ENCODE results near the gene DOCK8.

The DOCK8 gene

DNA sequence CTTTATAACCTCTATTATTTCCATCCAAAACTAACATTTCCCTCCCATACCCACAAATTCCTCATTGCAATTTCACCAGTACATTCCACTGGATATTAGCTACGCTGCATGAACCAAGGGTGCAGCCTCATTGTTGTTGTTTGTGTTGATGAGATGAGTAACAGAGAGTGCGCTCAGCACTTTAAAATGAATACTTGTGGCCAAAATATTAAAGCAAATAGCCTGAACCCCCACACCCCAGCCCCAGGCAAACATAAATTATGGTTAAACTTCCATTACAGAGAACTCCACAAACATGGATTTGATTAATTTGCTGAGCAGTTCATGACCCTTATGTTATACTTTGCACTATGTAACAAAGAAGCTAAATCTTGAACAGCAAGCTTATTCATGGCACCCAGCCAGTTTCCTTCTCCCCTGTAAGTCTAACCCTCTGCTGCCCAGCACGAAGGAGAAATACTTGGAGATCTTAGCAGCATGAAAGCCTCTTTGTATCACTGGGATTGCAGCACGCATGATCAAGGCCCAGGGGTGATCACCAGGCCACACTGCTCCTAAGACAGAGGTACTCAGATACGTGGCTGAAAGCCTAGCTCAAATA lies 205.0 kb downstream of the DOCK8 start:
- no peak for DNase-seq (ENCODE audit: low spot score)

DNA sequence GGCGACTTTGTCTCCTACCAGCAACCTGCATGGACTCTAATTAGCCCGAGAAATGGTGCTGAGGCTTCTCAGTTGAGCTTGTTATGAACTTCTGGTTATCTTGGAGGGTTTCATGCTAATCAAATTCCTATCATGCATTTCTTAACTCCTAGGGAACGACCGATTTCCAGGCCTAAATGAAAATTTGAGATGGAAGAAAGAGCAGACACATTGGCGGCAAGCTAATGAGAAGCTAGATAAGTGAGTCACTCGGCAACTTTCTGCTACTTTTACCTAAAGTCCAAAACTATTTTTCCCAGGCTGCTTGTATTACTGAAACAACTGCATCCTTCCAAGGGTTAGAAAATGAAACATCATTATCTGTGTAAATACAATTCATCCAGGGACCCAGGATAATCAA lies 207.2 kb downstream of the DOCK8 start:
- DNase-seq (ENCODE audit: low spot score), result no peak

DNA sequence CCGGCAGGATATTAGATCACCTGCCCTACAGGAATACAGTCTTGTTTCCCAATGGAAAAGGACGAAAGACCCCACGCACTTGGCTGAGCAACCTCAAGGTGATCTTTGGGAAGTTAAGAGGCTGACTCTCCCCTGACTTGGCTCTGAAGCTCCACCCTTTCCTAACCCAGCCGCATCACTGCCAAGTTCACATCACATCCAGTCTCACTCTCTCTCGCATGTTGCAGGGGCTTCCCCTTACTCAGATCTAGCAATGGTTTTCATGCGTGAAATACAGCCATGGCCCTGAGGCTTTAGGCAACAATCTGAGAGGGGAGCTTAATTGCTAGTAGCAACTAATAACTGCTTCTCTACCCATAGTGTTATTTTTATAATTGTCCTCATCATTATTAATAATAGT lies 211.6 kb downstream of the DOCK8 start:
- no peak for DNase-seq (ENCODE audit: low spot score)

DNA sequence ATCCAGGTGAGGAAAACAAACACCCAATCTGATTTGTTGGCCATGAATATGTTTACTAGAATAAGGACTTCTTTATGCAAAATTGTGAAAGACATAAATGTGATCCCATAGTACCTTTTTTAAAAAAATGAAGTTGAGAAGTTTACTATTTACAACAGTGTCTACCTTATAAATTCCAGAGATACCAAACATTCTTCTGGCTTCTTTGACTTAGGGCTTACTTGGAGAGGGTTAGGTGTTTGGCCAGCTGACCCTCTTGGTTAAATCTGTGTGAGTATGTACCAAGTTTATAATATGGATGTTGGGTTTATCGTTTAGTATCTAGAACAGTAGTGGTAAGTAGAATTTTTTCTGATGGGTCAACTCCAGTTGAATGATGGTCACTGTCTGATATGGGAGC lies 212.3 kb downstream of the DOCK8 start:
- DNase-seq (ENCODE audit: low spot score), result no peak

DNA sequence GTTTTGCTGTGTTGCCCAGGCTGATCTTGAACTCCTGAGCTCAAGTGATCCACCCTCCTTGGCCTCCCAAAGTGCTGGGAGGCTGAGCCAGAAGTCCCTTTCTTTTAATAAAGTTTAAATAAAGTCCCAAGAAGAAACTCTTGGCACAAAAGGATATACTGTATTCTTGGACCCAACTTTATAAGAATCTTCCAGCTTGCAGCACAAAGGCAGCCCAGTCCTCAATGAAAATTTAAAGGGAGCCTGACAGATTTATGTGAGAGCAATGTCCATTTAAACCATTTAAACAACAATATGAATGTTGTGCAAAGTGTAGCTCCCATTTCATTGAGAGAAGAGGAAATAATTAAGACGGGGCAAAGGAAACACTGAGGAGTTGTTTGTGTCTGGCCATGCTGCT lies 217.0 kb downstream of the DOCK8 start:
- DNase-seq (ENCODE audit: low spot score), result no peak

DNA sequence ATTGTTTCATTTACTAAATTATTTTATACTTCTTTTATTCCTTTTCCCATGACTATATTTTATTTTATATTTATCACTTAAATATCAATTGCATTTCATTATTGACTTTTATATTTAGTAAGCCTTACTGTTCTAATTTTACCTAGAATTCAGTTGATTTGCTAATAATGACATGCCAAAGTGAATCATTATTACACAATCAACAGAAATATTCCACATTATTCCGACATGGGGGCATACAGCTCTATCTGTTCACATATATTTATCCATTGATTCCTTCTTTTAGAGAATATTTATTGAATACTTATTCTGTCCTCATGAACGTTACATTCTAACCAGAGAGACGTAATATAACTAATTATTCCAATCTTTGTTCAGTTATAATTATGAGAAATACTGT lies 221.8 kb downstream of the DOCK8 start:
- no peak for DNase-seq (ENCODE audit: low spot score)

DNA sequence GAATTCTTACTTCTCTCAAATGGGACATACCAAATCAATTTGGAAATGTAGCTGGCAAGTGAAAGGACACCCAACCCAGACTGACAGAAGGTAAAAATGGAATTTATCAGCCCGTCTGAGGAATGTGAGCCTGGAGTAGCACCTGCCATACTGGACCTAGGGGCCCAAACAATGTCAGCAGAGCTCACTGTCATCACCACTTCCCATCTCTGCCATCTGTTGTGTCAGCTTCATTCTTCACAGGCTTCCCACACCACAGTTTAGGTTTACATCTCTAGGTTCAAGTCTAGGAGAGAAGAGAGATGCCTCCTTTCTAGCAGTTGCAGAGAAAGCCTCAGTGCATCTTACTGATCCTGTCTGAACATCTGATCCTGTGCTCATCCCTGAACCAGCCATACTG lies 222.4 kb downstream of the DOCK8 start:
- DNase-seq (ENCODE audit: low spot score), result no peak

DNA sequence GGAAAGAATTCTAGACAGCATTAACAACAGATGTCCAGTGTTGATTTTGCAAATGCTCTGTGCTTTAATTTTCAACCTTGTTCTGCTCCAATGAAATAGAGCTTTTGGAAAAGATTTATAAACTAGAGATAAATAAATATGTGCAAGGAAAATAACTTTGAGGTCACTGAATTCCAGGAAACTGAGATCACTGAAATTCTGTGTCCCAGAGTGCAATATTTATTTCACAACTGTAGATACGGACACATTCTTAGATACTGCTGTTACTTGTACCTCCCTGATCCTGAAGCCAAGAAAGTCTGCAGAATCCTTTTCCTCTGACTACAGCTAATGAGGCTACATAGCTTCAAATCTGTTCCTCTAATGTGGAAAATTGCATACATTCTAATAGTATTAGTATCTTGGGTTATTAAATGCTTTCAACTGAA lies 222.9 kb downstream of the DOCK8 start:
- DNase-seq (ENCODE audit: low spot score), result no peak

DNA sequence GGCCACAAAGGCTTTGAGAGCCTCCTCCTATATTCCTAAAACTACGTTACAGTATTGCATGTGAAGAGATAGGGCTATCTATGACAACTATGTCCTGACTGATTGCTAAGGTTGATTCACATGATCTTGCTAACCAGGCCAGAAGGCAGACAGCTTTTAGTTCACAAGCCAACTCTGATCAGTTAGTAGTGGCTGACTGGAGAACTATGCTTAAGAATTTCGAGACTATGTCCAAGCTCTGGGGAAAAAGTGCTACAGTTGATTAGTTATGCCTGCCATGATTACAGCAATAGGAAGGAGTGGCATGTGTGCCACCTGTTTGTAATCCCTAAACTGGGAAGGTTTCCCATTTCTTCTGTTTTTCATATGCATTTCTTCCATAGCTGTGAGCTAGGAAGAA lies 223.4 kb downstream of the DOCK8 start:
- DNase-seq (ENCODE audit: low spot score), result no peak

DNA sequence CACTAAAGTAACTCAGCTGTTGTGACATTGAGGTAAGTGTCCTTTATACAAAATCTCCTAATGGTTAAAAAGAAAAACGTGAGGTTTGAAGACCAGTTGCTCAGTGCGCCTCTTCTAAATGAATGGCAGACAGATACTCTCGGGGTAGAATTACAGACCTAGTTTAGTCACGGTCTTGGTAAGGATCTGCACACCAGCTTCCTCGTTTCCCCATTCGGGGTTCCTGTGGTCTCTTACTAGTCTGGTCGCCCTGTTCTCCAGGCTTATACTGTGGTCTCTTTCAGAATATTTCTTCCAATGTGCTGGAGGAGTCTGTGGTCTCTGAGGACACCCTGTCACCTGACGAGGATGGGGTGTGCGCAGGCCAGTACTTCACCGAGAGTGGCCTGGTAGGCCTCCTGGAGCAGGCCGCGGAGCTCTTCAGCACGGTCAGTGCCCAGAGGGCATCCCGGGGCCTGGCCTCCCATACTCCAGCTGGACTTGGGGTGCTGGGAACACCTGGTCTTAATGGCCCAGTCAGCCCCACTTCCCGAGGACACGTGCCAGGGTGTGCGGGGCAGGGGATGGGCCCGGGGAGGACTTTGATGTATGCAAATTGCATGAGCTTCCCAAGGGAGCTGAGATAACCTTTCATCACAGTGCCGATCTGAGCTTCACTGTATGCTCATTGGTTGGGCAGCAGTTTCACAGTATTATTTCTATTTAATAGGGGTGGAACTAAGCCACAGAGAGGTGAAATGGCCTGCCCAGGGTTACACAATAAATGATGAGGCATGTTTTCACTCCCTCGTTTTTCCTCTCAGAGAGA lies 224.5 kb downstream of the DOCK8 start:
- no peak for DNase-seq (ENCODE audit: low spot score)

DNA sequence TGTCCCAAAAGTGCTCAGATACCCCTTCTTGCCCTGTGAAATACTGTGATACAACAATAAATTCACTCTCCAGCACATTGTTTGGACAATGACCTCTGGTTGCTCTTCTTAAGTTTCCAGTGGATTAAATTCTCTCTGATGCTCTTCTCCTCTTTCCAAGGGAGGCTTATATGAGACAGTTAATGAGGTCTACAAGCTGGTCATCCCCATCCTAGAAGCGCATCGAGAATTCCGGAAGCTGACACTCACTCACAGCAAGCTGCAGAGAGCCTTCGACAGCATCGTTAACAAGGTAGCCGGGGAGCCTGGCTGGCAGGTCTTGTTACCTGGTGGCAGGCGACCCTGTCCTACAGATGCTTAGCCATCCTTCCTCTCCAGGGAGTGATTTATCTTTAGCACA lies 226.5 kb downstream of the DOCK8 start:
- DNase-seq (ENCODE audit: low spot score), result no peak

DNA sequence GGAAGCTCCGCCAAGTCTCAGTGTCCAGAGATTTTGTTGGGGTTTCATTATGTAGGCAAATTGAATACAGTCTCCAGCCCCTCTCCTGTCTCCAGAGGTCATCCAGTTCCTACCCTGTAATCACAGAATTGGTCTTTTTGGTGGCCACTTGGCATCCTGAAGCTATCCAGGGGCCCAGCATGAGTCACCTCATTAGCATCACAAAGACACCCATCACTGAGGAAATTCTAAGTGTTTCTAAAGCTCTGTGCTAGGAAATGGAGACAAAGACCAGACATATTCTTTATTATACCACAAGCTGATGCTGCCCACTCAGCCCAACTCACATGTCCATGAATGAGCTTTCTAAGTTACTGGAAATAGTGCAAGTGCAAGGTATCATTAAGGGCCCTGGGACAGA lies 229.9 kb downstream of the DOCK8 start:
- no peak for DNase-seq (ENCODE audit: low spot score)

DNA sequence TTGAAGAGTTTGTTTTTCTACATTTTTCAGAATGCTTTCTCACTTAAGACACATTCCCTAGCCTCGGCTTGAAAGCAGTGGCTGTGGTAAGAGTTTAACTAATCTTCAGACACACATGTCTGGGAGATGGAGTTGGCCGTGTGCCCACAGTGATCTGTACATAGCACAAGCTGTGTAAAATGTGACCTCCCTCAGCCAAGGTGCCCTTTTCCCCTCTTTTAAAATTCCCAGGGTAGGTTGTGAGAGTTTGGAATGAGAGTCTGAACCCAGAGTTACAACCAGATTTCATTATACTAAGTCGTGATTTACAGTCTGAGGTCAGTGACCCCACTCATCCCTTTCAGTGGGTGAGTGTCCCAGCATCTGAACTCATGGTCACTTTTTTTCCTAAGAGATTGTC lies 230.4 kb downstream of the DOCK8 start:
- DNase-seq (ENCODE audit: low spot score), result no peak

DNA sequence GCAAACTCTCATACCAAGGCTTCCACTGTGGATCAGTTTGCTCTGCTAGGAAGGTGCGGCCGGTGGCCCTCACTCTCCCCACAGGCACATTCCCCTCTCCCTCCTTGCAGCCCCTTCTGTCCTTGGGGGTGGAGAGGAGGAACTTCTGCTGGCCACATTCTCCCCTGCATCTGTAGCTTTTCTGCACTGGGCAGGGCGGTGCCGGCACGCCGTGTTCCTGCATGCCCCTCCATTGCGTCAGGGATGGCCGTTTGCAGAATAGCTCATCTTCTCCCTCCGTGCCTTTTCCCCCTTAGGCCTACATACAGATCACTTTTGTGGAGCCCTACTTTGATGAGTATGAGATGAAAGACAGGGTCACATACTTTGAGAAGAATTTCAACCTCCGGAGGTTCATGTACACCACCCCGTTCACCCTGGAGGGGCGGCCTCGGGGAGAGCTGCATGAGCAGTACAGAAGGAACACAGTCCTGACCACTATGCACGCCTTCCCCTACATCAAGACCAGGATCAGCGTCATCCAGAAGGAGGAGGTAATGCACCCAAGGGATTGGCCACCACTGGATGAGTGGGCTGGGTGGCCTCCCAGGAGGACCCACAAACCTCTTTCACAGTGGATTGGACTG lies 231.5 kb downstream of the DOCK8 start:
- no peak for DNase-seq (ENCODE audit: low spot score)

DNA sequence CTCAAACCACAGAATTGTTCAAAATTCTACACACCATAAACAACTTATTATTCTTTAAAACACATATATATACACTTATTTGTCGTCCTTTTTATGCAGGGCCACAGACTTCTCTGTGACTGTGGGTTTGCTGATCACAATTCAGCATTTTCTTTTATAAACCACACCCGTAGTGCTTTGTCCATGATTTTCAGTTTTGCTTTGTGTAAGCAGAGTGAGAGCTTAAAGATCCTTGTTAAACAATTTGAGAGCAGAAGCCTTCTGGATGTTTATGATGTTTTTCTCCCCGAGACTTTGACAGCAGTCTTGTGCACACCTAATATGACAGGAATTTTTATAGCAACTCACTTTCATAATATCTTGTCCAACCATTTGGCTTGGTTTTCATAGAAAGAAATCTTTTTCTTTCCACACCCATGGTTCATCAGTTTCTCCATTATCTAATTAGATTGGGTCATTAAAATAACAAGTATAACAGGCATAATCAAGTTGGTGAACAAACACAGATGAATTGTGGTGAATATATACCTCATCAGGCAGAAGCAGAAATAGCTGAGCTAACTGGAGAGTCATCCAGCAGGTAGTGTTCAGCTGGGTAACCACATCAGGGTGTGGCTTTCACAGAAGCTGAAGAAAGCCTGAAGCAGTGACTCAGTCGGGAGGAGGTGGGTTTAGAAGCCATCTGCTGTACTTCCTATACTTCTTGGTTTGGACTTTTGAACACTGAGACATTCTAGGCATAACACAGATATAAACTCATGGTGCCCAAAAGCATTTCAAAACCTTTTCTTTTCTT lies 232.8 kb downstream of the DOCK8 start:
- no peak for DNase-seq (ENCODE audit: low spot score)

DNA sequence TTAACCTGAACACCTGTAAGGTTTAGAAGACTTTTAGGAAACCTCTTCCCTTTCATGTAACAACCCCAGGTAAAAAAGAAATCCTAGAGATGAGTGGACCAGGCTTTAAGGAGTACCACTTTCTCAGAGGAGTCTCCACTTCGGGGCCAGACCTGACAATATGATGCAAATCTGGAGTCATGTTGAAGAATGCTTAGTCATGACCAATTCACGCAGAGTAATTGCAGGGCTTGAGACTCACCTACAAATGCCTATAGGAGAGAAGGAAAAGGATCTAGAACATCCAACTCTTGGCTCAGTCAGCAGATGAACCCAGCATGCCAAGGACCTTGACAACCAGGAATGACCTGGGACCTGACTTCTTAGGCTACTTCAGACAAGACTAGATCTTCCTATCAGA lies 235.4 kb downstream of the DOCK8 start:
- no peak for DNase-seq (ENCODE audit: low spot score)

DNA sequence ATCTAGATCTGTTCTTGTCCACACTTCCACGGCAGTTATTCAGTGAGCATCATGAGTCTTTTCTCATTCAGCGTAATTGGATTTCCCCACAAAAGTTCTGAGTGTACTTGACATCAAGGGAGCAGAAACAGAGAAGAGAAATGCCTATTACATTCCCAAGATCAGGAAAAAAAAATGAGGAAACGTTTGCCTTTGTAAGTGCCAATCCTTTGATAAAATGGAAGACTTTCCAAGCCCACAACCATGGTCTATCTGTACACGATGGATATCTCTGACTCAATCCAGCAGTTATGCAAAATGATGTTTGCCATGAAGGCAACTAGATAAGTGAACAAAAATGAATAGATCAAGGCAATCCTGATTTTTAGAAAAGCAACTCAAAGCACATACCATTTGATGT lies 235.9 kb downstream of the DOCK8 start:
- DNase-seq (ENCODE audit: low spot score), result no peak

DNA sequence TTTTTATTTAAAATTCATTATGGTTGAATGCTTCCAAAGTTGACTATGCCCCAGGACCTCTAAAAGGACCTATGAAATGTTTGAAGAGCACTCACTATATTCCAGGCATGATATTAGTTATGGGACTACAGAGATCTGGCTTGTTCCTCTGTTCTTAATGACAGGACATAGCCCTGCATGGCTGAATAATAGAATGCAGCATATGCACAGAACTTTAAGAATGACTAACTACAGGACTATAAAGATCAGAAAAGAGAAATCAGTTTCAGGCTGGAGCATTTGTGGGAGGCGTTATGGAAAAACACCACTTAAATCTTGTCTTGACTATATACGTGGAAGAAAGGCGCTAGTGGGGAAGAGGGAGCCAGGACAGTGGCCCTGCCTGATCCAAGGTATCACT lies 239.2 kb downstream of the DOCK8 start:
- no peak for DNase-seq (ENCODE audit: low spot score)

DNA sequence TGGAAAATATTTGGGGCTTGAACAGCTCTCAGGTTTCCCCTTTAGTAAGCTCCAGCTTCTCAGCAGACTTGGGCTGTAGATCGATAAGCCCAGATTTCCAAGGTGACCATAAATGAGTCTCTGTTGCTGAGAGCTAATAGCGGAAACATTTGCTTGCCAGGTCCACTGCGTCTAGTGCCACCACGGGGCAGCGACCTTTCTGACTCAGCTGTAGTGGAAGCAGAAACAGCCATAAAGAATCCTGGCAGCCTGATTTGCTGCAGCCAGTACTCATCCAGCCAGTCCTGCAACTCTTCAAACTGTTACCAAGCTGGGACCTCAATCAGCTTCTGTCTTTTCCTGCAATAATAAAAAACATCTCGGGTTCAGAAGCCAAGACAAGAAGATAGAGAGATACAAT lies 241.7 kb downstream of the DOCK8 start:
- peak; percentile 24 for DNase-seq (ENCODE audit: low spot score)

DNA sequence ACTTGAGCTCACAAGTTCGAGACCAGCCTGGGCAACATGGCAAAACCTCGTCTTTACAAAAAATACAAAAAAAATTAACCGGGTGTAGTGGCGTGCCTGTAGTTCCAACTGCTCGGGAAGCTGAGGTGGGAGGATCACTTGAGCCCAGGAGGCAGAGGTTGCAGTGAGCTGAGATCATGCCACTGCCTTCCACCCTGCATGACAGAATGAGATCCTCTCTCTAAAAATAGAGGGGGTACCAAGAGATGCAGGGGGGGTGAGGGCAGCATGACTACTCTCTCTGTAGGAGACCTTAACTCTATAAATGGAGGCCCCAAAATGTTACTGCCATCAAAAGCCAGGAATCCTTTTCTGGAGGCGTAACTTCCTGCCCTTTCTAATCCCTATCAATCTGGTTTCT lies 243.9 kb downstream of the DOCK8 start:
- DNase-seq (ENCODE audit: low spot score), result no peak

DNA sequence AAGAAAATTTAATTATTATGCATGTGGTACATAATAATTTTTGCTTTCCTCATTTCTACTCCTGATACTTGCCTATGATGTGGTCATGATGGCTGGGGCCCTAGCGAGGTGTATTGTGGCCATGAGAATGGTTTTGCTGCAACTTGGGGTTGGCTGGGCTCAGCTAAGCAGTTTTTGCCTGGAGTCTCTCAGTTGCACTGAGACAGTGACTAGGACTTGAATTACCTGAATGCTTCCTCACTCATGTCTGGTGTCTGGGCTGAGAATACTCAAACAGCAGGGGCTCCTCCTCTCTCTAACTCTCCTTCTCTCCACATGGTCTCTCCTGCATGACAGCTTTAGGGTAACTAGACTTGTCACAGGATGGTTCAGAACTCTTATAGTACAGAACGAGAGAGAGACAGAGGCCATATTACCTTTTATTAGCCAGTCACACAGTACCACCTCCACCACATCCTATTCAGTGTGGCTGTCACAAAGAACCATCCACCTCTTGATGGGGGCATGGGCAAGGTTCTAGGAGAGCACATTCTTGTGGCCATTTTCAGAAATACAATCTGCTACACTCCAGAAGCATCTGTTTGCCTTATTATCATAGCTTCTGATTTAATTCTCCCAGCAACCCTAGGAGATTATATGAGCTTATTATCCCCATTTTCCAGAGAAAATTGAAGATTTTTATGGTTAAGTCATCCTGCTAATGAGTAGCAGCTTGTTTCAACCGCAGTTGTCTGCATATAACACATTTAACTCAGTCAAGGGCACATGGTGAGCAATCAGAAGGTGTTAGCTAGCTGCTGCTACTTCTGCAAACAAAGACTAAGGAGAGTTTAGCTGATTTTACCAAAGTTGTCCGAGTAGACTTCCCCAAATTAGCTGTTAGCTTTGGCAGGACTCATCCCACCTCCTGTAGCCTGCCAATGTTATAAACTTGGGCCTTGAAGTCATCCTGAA lies 245.1 kb downstream of the DOCK8 start:
- no peak for DNase-seq (ENCODE audit: low spot score)

DNA sequence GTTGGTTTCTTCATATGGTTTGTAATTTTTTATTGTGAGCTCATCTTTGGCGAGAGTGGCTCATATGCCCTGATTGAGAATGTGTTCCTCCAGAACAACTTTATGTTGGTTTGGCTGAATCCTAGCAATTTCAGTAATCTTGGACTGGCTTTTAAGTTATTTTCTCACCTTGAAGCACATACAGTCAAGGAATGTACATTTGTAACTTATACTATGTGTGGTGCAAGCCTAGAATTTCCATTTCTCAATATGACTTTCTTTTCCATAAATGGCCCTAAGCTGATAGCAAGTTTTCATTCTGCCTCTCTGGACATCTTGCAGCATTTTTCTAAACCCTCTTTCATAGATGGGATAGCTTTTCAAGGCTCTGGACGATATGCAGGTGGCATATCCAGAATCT lies 247.5 kb downstream of the DOCK8 start:
- no peak for DNase-seq (ENCODE audit: low spot score)

Data from iPS-NIHi11 (cell line).